Measurements from ENCODE around the gene AP4E1.
"Not testable (repeated sequence)": the region's sequence is repeated elsewhere in the genome, so short reads cannot be mapped to it uniquely, and the experiment has no call there.

The AP4E1 gene

GRCh38 chr15:50916400-50916799, 7.9 kb downstream of the AP4E1 start:
- in situ Hi-C loops (cut with MboI; ENCODE audit: low sequenced_read_pairs, unreplicated experiment) = no loop called here
- DNase-seq (ENCODE audit: low spot score) = no peak
- no peak for TF ChIP-seq CTCF (IDR thresholded peaks at IDR 0.05; ENCODE audit: borderline replicate concordance, control extremely low read depth, extremely low read depth, insufficient read depth, missing control alignments)

- DNase-seq (ENCODE audit: low spot score); in situ Hi-C loops (cut with MboI; ENCODE audit: low sequenced_read_pairs, unreplicated experiment): not testable (repeated sequence)
Measured at GRCh38 chr15:50919359-50919758, 10.9 kb downstream of the AP4E1 start.

- in situ Hi-C loops (cut with MboI; ENCODE audit: low sequenced_read_pairs, unreplicated experiment) = no loop called here
- no peak for DNase-seq (ENCODE audit: low spot score)
- no peak for TF ChIP-seq CTCF (IDR thresholded peaks at IDR 0.05; ENCODE audit: borderline replicate concordance, control extremely low read depth, extremely low read depth, insufficient read depth, missing control alignments)
Measured at GRCh38 chr15:50925281-50925680, 16.8 kb downstream of the AP4E1 start.

- TF ChIP-seq CTCF (IDR thresholded peaks at IDR 0.05; ENCODE audit: borderline replicate concordance, control extremely low read depth, extremely low read depth, insufficient read depth, missing control alignments) = no peak
- in situ Hi-C loops (cut with MboI; ENCODE audit: low sequenced_read_pairs, unreplicated experiment) = no loop called here
- DNase-seq (ENCODE audit: low spot score) = no peak
Measured at GRCh38 chr15:50929062-50929461, 20.6 kb downstream of the AP4E1 start.

GRCh38 chr15:50930792-50931191, 22.3 kb downstream of the AP4E1 start:
- DNase-seq (ENCODE audit: low spot score) = no peak
- in situ Hi-C loops (cut with MboI; ENCODE audit: low sequenced_read_pairs, unreplicated experiment) = no loop called here
- no peak for TF ChIP-seq CTCF (IDR thresholded peaks at IDR 0.05; ENCODE audit: borderline replicate concordance, control extremely low read depth, extremely low read depth, insufficient read depth, missing control alignments)

- no peak for DNase-seq (ENCODE audit: low spot score)
- in situ Hi-C loops (cut with MboI; ENCODE audit: low sequenced_read_pairs, unreplicated experiment) = no loop called here
- TF ChIP-seq CTCF (IDR thresholded peaks at IDR 0.05; ENCODE audit: borderline replicate concordance, control extremely low read depth, extremely low read depth, insufficient read depth, missing control alignments) = no peak
Measured at GRCh38 chr15:50933341-50933740, 24.9 kb downstream of the AP4E1 start.

GRCh38 chr15:50938525-50938924, 30.0 kb downstream of the AP4E1 start:
- no peak for TF ChIP-seq CTCF (IDR thresholded peaks at IDR 0.05; ENCODE audit: borderline replicate concordance, control extremely low read depth, extremely low read depth, insufficient read depth, missing control alignments)
- no peak for DNase-seq (ENCODE audit: low spot score)
- in situ Hi-C loops (cut with MboI; ENCODE audit: low sequenced_read_pairs, unreplicated experiment) = no loop called here
